Measurements from ENCODE around the gene PEX10.

The PEX10 gene

DNA sequence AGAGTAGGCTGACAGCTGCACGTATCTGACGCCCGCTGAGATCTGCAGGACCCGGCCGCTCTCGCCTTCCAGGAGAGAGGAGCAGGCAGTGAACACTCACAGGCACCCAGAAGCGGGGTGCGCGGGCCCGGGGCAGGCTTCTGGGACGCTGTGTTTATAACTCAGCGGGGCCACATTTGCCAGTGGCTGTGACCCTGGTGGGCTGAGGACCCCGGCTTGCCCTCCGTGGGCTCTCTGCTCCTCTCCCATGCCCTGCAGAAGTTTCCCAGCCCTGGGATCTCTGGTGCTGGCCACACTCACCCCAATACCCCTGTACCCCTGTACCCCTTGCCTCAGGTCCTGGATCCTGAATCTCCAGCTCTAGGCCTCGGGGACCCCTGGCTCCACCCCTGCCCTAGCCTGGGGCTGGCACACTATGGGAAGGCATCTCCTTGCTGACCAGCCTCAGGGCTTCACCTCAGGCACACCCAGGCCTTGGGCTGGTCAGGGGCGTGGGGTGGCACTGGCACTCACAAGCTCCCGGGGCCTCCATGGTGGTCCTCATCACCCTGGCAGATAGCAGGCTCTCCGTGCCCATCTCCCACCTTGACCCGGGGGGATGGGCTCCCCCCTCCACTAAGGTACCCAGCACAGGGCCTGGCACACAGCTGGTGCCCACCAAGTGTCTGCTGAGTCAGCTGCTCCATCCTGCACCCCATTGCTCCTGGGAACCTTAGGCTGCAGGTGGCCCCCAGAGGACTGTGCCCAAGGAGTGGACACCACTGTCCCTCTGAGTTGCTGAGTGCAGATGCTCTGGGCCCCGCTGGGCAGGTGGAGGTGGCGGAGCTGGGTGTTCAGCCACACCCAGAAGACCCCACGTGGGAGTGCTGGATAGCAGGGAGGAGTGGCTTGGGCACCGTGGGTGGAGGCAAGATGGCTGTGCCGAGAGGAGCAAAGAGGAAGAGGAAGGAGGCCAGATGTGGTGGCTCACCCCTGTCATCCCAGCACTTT is 53.4 kb downstream of the PEX10 start:
- Histone ChIP-seq H3K4me3 (ENCODE audit: low read depth in 1 of 2, low read length in 2 of 2) (no peak overlapping the region), H3K36me3 (ENCODE audit: insufficient read depth, low read length) (no peaks in the 10 kb centered on the region), H3K27me3 (ENCODE audit: control insufficient read depth in 1 of 2, insufficient read depth in 2 of 2, low read length in 2 of 2) (no peaks in the 10 kb centered on the region), H3K9me3 (ENCODE audit: low read length) (no peaks in the 10 kb centered on the region), H3K9ac (ENCODE audit: low read length) (no peak overlapping the region), H3K27ac (ENCODE audit: low read depth, low read length) (no peak overlapping the region), H3K4me1 (ENCODE audit: insufficient read depth, low read length) (peaks cover 14% of the 10 kb centered on the region)

DNA sequence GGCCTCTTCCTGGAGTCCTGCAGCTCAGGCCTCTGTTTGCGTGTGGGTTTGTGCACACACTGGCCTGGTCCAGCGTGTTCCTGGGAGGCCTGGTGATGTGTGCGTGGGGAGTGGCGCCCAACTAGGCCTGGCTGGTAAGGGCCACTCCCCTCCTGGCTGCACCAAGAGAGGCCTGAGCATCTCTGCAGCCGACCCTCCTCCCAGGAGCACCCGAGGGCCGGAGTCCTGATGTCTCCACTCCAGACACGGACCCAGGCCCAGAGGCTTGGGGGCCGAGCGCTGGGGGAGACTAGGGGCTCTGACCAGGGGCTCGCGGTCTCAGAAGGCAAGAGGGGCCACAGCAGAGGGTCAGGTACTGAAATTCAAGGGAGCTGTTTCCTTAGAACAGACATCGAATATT is 54.3 kb downstream of the PEX10 start:
- Histone ChIP-seq H3K9ac (ENCODE audit: low read length) (no peak overlapping the region), H3K36me3 (ENCODE audit: insufficient read depth, low read length) (no peaks in the 10 kb centered on the region), H3K27me3 (ENCODE audit: control insufficient read depth in 1 of 2, insufficient read depth in 2 of 2, low read length in 2 of 2) (no peaks in the 10 kb centered on the region), H3K4me3 (ENCODE audit: low read depth in 1 of 2, low read length in 2 of 2) (no peak overlapping the region), H3K9me3 (ENCODE audit: low read length) (no peaks in the 10 kb centered on the region), H3K27ac (ENCODE audit: low read depth, low read length) (no peak overlapping the region), H3K4me1 (ENCODE audit: insufficient read depth, low read length) (peaks cover 19% of the 10 kb centered on the region)

DNA sequence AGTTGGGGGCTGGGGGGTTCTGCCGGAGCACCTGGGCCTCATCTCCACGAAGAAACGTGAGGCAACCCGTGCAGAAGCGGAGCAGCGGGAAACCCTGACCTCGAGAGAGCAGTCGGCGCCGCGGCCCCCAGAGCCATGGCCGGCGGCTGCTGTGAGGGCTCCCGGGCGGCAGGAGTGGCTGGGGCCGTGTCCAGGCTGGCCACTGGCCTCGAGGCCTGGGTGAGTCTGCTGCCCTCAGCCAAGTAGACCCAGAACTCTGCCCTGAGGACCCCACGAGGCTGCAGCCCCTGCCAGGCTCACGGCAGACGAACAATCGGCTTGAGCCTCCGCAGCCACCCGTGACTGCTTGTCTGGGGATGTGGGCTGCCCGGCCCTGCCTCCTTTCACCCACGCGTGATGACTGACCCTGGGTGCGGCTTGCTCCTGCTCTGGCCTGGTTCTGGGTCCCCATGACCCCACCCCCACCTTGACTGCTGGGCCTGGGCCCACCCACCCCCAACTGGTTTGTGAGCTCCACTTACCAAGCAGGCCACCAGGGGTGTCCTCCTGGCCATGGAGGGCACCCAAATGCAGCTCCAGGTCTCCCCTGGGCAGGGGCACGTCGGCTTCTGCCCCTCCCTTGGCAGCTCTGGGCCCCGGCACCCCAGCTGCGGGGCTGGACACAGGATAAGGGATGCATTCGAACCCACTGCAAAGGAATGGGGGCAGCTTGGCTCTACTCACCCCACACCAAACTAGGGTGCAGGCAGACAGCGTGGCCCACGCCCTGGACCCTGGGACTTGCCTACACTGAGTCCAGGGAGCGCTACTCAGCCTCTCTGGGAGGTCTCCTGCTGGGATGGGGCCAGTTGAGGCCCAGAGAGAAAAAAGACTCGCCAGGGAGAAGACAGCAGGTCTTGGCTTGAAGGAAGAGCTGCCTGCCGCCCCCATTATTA is 55.2 kb downstream of the PEX10 start:
- no peaks in the 10 kb centered on the region for H3K36me3 ChIP-seq (ENCODE audit: insufficient read depth, low read length)
- H3K4me3 ChIP-seq (ENCODE audit: low read depth in 1 of 2, low read length in 2 of 2): no peak overlapping the region
- peaks cover 19% of the 10 kb centered on the region for H3K4me1 ChIP-seq (ENCODE audit: insufficient read depth, low read length)
- H3K9me3 ChIP-seq (ENCODE audit: low read length): no peaks in the 10 kb centered on the region
- H3K9ac ChIP-seq (ENCODE audit: low read length): no peak overlapping the region
- no peak overlapping the region for H3K27ac ChIP-seq (ENCODE audit: low read depth, low read length)
- H3K27me3 ChIP-seq (ENCODE audit: control insufficient read depth in 1 of 2, insufficient read depth in 2 of 2, low read length in 2 of 2): no peaks in the 10 kb centered on the region

DNA sequence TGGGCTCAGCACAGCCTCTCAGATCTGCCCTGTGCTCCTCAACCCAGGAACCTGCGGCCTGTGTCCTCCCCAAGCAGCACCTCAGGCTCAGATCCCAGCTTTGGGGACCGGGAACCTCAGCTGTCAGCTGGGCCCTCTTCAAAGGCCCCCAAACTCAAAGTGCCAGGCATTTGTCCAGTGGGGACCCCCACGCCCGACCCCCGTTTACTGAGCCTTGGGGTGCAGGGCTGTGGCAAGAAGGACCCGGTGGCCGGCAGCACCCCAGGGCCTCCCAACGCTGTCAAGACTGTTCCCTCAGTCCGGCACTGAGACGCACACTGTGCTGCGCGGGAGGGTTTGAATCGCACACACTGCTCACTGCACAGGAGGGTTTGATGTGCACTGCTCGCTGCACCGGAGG is 56.0 kb downstream of the PEX10 start:
- H3K9me3 ChIP-seq (ENCODE audit: low read length): no peaks in the 10 kb centered on the region
- peaks cover 19% of the 10 kb centered on the region for H3K4me1 ChIP-seq (ENCODE audit: insufficient read depth, low read length)
- H3K36me3 ChIP-seq (ENCODE audit: insufficient read depth, low read length): no peaks in the 10 kb centered on the region
- H3K4me3 ChIP-seq (ENCODE audit: low read depth in 1 of 2, low read length in 2 of 2): no peak overlapping the region
- no peak overlapping the region for H3K9ac ChIP-seq (ENCODE audit: low read length)
- no peak overlapping the region for H3K27ac ChIP-seq (ENCODE audit: low read depth, low read length)
- no peaks in the 10 kb centered on the region for H3K27me3 ChIP-seq (ENCODE audit: control insufficient read depth in 1 of 2, insufficient read depth in 2 of 2, low read length in 2 of 2)

DNA sequence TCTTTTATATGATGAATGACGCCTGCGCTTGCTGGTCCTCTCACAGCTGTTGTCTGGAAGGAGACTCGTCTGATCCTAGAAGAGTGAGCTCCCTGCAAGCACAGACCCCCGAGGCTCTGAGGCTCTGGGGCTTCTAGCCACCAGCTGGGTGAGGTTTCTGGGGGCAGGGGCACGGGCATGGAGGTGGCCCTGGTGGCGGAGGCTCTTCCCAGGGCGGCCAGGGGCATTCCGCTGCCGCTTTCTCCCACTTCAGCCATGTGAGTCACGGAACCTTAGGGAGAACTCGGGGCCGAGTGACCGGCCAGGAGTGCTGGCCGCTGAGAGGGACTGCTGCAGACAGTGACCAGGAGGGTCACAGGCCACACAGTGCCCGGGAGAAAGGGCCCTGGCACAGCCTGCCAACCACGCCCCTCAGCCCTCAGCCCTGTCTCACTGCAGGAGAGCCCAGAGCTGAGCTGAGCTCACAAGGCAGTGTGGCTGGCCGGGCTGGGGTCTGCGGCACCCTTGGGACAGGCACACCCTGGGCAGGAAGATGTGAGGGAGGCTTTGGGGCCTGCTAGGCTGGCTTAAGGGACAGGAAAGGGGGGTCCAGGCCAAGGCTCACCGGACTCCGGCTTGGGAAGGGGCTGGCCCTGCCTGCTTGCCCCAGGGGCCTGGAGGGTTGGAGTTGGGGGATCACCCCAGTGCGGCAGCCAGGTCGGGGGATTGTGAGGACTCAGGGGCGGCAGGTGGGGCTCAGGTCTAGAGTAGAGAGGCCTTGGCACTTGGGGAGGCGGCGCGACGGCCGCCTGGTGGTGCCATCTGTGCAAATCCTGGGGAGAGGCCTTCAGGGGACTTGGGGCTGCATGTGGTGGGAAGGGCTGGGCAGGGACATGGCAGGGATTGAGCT is 56.7 kb downstream of the PEX10 start:
- Histone ChIP-seq H3K4me1 (ENCODE audit: insufficient read depth, low read length) (peaks cover 13% of the 10 kb centered on the region), H3K9ac (ENCODE audit: low read length) (no peak overlapping the region), H3K27me3 (ENCODE audit: control insufficient read depth in 1 of 2, insufficient read depth in 2 of 2, low read length in 2 of 2) (no peaks in the 10 kb centered on the region), H3K9me3 (ENCODE audit: low read length) (no peaks in the 10 kb centered on the region), H3K36me3 (ENCODE audit: insufficient read depth, low read length) (no peaks in the 10 kb centered on the region), H3K4me3 (ENCODE audit: low read depth in 1 of 2, low read length in 2 of 2) (no peak overlapping the region), H3K27ac (ENCODE audit: low read depth, low read length) (no peak overlapping the region)

DNA sequence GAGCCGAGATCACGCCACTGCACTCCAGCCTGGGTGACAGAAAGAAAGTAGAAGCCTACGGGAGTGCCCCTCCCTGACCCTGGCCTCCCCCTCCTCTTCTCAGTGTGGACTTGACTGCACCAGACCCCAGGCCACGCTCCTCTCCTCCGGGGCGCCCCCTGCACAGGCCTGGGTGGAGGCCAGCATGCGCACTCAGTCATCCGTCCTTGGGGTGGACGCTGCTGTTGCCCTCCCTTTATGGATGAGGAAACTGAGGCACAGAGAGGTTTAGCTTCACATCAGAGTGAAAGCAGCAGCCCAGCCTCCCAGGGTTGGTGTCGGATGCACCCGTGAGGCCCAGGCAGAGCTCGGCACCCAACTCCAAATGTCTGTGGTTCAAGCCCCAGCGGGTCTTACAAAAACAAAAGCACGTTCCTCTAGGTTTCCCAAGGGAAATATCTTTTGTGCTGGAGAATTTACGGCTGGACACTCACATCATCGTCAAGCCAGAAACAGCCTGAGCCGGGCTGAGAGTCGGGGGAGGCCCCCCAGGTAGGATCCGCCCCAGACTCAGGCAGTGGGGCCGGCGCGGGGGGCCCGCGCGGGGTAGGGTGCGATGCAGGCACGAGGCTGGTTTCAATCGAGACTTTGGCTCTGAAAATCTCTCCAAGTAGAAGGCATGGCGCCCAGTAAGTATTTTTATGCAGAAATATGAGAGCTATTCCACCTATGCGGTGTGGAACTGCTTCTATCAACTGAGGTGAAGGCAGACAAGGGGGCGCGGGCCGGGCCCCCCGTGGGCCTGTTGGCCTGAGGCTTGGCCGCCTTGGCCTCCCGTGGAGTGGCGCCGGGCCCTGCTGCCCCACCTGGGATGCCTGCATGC is 57.6 kb downstream of the PEX10 start:
- Histone ChIP-seq H3K36me3 (ENCODE audit: insufficient read depth, low read length) (no peaks in the 10 kb centered on the region), H3K4me1 (ENCODE audit: insufficient read depth, low read length) (peaks cover 11% of the 10 kb centered on the region), H3K27ac (ENCODE audit: low read depth, low read length) (no peak overlapping the region), H3K9me3 (ENCODE audit: low read length) (no peaks in the 10 kb centered on the region), H3K4me3 (ENCODE audit: low read depth in 1 of 2, low read length in 2 of 2) (no peak overlapping the region), H3K27me3 (ENCODE audit: control insufficient read depth in 1 of 2, insufficient read depth in 2 of 2, low read length in 2 of 2) (no peaks in the 10 kb centered on the region), H3K9ac (ENCODE audit: low read length) (no peak overlapping the region)

Measured in muscle layer of colon (tissue), 2 donors.